Coronary artery (tissue), 2 donors: Measurements from ENCODE around the gene UBE2E3.

Source experiments
- DNase-seq: peaks from one replicate; pipeline ENCODE4 v3.0.0-alpha.2; 2017; ENCODE audit warnings: low spot score
- H3K27ac ChIP-seq, 2 donors: fragments of 200-600 bp; sonication (generic); one replicate each; pipeline ENCODE4 v1.5.1; 2016 to 2019
- H3K4me3 ChIP-seq: fragments of 200-600 bp; sonication (generic); 2 replicates; pipeline ENCODE4 v1.5.1; 2016; ENCODE audit warnings: mild to moderate bottlenecking, moderate library complexity
- CTCF ChIP-seq: fragments of 200-600 bp; sonication (generic); IDR thresholded peaks from one replicate; pipeline ENCODE4 v1.5.1; 2019; ENCODE audit warnings: antibody characterized with exemption

Gene UBE2E3

GRCh38 chr2:180987146-180987545 lies 6.7 kb downstream of the UBE2E3 start:
- Histone ChIP-seq H3K4me3 (no peak overlapping the region), H3K27ac (no peak overlapping the region)
- no peak for TF ChIP-seq CTCF
- no peak for DNase-seq

GRCh38 chr2:180990337-180990736 lies 9.9 kb downstream of the UBE2E3 start:
- TF ChIP-seq CTCF: no peak
- DNase-seq: no peak
- no peak overlapping the region for H3K27ac ChIP-seq
- H3K4me3 ChIP-seq: no peak overlapping the region

GRCh38 chr2:180990794-180991193 lies 10.4 kb downstream of the UBE2E3 start:
- Histone ChIP-seq H3K27ac (no peak overlapping the region), H3K4me3 (no peak overlapping the region)
- no peak for DNase-seq
- TF ChIP-seq CTCF: no peak

GRCh38 chr2:180991361-180991760 lies 11.0 kb downstream of the UBE2E3 start:
- no peak for DNase-seq
- Histone ChIP-seq H3K27ac (no peak overlapping the region), H3K4me3 (no peak overlapping the region)
- TF ChIP-seq CTCF: no peak

GRCh38 chr2:180991820-180992219 lies 11.4 kb downstream of the UBE2E3 start:
- no peak for DNase-seq
- Histone ChIP-seq H3K27ac (no peak overlapping the region), H3K4me3 (no peak overlapping the region)
- TF ChIP-seq CTCF: no peak

GRCh38 chr2:180992994-180993393 lies 12.6 kb downstream of the UBE2E3 start:
- H3K27ac ChIP-seq: no peak overlapping the region
- TF ChIP-seq CTCF: no peak
- H3K4me3 ChIP-seq: no peak overlapping the region
- no peak for DNase-seq

GRCh38 chr2:180999274-180999964 lies 19.0 kb downstream of the UBE2E3 start:
- no peak for TF ChIP-seq CTCF
- DNase-seq: no peak
- no peak overlapping the region for H3K27ac ChIP-seq
- H3K4me3 ChIP-seq: no peak overlapping the region
